ENCODE results near the gene KLK11. TPM values are rescaled to one million over a fixed set of nuclear protein-coding genes. Genes with fewer than 3 reads are reported as not detected.

KLK11 gene
- total RNA-seq, 1 donor from 2014 or later, result not detected

DNA sequence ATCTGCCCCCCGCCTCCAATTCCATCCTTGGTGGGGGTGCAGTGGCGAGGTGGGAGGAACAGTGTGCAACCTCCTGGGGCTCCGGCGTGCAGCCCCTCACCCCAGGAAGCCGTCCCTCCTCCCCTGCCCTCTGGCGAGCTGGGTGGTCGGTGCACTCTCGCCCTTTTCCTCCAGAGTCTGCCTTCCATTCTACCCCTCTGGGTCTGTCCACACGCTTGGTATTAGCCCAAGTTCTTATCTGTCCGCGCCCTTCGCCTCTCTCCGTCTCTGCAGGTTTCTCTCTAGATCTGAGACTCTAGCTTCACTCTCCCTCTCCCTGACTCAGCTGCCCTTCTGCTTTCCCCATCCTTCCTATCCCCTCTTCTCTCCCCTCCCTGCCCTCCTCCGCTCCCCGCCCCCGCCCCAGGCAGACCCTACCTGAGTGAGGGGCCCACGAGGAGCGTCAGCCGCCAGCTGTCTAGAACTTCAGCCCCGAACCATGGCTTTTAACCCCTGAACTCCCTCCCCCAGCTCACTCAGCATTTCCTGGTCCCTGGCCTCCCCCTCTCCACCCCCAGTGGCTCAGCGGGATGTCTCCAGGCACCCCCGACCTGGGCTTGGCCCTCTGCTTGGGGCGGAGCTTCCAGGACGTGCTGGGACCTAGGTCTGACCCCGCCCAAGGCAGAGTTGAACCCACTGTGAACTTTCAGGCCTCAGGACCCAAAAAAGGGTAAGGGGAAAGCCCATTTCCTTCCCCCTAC is 39.0 kb upstream of the KLK11 start:
- Histone ChIP-seq H2AFZ (ENCODE audit: low read depth, low read length) (no peak overlapping the region), H3K4me3 (ENCODE audit: insufficient read depth, low read depth, low read length) (no peak overlapping the region), H3K27ac (ENCODE audit: low read depth, low read length) (no peak overlapping the region), H3K9me3 (ENCODE audit: insufficient read depth, low read depth, low read length) (no peaks in the 10 kb centered on the region), H3K9ac (ENCODE audit: low read length) (no peak overlapping the region), H3K4me1 (ENCODE audit: insufficient read depth, low read length) (no peaks in the 10 kb centered on the region), H3K79me2 (ENCODE audit: insufficient read depth, low read length) (no peaks in the 10 kb centered on the region), H3K4me2 (ENCODE audit: low read length) (no peak overlapping the region), H3K27me3 (ENCODE audit: insufficient read depth, low read length) (no peaks in the 10 kb centered on the region), H3K36me3 (ENCODE audit: insufficient read depth, low read length) (no peaks in the 10 kb centered on the region), H4K20me1 (ENCODE audit: insufficient read depth, low read length) (no peaks in the 10 kb centered on the region)
- no peak for DNase-seq (ENCODE audit: low read depth)
- FAIRE-seq, result no peak
- H3K9me3 Mint-ChIP-seq (ENCODE audit: unreplicated experiment), result peaks cover 13% of the 10 kb centered on the region
- H3K36me3 Mint-ChIP-seq (ENCODE audit: low read depth, unreplicated experiment), result no peaks in the 10 kb centered on the region
- H3K4me1 Mint-ChIP-seq (ENCODE audit: low read depth, unreplicated experiment), result no peaks in the 10 kb centered on the region
- TF ChIP-seq, protein P1, sequence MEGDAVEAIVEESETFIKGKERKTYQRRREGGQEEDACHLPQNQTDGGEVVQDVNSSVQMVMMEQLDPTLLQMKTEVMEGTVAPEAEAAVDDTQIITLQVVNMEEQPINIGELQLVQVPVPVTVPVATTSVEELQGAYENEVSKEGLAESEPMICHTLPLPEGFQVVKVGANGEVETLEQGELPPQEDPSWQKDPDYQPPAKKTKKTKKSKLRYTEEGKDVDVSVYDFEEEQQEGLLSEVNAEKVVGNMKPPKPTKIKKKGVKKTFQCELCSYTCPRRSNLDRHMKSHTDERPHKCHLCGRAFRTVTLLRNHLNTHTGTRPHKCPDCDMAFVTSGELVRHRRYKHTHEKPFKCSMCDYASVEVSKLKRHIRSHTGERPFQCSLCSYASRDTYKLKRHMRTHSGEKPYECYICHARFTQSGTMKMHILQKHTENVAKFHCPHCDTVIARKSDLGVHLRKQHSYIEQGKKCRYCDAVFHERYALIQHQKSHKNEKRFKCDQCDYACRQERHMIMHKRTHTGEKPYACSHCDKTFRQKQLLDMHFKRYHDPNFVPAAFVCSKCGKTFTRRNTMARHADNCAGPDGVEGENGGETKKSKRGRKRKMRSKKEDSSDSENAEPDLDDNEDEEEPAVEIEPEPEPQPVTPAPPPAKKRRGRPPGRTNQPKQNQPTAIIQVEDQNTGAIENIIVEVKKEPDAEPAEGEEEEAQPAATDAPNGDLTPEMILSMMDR (IDR thresholded peaks at IDR 0.05; ENCODE audit: insufficient read depth, low read depth, low read length), result no peak
- no peak for TF ChIP-seq EZH2 (IDR thresholded peaks at IDR 0.05; ENCODE audit: insufficient read depth, low read length)
- H3K27ac Mint-ChIP-seq (ENCODE audit: unreplicated experiment), result no peak overlapping the region
- peaks cover 31% of the 10 kb centered on the region for H3K27me3 Mint-ChIP-seq (ENCODE audit: low read depth, unreplicated experiment)
- H3K4me3 Mint-ChIP-seq (ENCODE audit: unreplicated experiment), result peak overlapping the region; percentile 66

DNA sequence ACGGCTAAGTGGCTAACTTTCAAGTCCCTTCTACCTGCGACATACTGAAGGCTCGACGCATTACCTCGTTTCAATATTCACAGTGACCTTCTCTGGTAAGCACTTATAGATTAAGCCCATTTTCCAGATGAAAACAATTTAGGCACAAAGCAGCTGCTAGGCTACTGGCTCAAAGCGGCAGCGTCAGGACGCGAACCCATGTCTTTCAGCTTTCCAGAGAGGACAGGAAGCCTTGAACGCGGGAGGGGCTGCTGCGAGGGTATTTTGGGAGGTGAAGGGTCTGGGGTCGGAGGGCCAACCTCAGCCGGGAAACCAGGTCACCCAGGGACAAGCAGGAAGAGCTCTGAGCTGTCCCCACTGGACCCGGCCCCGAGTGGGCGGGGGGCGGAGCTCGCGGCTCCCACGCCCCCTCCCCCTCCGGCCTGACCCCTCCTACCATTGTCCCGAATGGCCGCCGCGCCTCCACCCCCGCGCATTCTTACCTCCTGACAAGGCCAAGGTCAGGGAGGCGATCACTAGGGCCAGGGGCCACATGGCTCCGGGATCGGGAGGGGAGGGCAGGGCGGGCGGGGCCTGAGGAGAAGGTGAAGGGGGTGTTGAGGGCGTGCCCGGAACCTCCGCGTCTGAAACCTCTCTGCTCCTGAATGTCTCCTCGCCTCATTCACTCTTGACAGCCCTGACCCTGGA is 38.3 kb upstream of the KLK11 start, which contains the start of gene KLK13:
KLK13 (minus strand) TSS at position 559 of the 687 bp plus-strand sequence; CDS start at position 534, 25 bp downstream.
- H3K79me2 ChIP-seq (ENCODE audit: insufficient read depth, low read length), result no peaks in the 10 kb centered on the region
- H3K9me3 Mint-ChIP-seq (ENCODE audit: unreplicated experiment), result peaks cover 13% of the 10 kb centered on the region
- H3K27me3 Mint-ChIP-seq (ENCODE audit: low read depth, unreplicated experiment), result peaks cover 31% of the 10 kb centered on the region
- TF ChIP-seq, protein P1 (IDR thresholded peaks at IDR 0.05; ENCODE audit: insufficient read depth, low read depth, low read length), result no peak
- no peak for TF ChIP-seq EZH2 (IDR thresholded peaks at IDR 0.05; ENCODE audit: insufficient read depth, low read length)
- no peak within 1 kb of the TSS for H3K4me2 ChIP-seq (ENCODE audit: low read length)
- no peak within 1 kb of the TSS for H3K27ac ChIP-seq (ENCODE audit: low read depth, low read length)
- H3K36me3 ChIP-seq (ENCODE audit: insufficient read depth, low read length), result no peaks in the 10 kb centered on the region
- no peaks in the 10 kb centered on the region for H3K4me1 Mint-ChIP-seq (ENCODE audit: low read depth, unreplicated experiment)
- H3K4me3 Mint-ChIP-seq (ENCODE audit: unreplicated experiment), result peak within 1 kb of the TSS; percentile 66
- H4K20me1 ChIP-seq (ENCODE audit: insufficient read depth, low read length), result no peaks in the 10 kb centered on the region
- H3K4me1 ChIP-seq (ENCODE audit: insufficient read depth, low read length), result no peaks in the 10 kb centered on the region
- H3K27ac Mint-ChIP-seq (ENCODE audit: unreplicated experiment), result no peak within 1 kb of the TSS
- H3K4me3 ChIP-seq (ENCODE audit: insufficient read depth, low read depth, low read length), result no peak within 1 kb of the TSS
- H3K9ac ChIP-seq (ENCODE audit: low read length), result no peak within 1 kb of the TSS
- no peaks in the 10 kb centered on the region for H3K9me3 ChIP-seq (ENCODE audit: insufficient read depth, low read depth, low read length)
- no peaks in the 10 kb centered on the region for H3K27me3 ChIP-seq (ENCODE audit: insufficient read depth, low read length)
- H3K36me3 Mint-ChIP-seq (ENCODE audit: low read depth, unreplicated experiment), result no peaks in the 10 kb centered on the region
- no peak within 1 kb of the TSS for H2AFZ ChIP-seq (ENCODE audit: low read depth, low read length)
- FAIRE-seq (no peak), DNase-seq (ENCODE audit: low read depth) (no peak)
